MM.1S (cell line): Measurements from ENCODE around the gene OVCA2.

Source experiments
- CTCF ChIP-seq: fragments of 300-600 bp; sonication (generic); IDR thresholded peaks from 2 replicates; pipeline ENCODE4 v1.5.1; 2016; ENCODE audit warnings: antibody characterized with exemption, low read length, mixed read lengths
- EZH2 ChIP-seq: fragments of 300-600 bp; sonication (generic); optimal IDR thresholded peaks from 2 replicates; pipeline ENCODE3; 2017; ENCODE audit warnings: low read depth, mild to moderate bottlenecking, antibody characterized with exemption, low read length, mixed read lengths
- EZH2phosphoT487 ChIP-seq: fragments of 300-600 bp; sonication (generic); IDR thresholded peaks from 2 replicates; pipeline ENCODE4 v1.6.1; 2018; ENCODE audit warnings: antibody characterized with exemption, low read length

GRCh38 chr17:2086306-2086705 lies 44.5 kb downstream of the OVCA2 start:
- no peak for TF ChIP-seq CTCF
- no peak for TF ChIP-seq EZH2
- TF ChIP-seq EZH2phosphoT487: no peak
